ENCODE data around the gene MCF2. TPM values are rescaled to one million over a fixed set of nuclear protein-coding genes. Genes with fewer than 3 reads are reported as not detected.

The MCF2 gene
- polyA plus RNA-seq, 1 of the 3 experiments (the other 2 are of a cell fraction): 0.05 TPM

DNA sequence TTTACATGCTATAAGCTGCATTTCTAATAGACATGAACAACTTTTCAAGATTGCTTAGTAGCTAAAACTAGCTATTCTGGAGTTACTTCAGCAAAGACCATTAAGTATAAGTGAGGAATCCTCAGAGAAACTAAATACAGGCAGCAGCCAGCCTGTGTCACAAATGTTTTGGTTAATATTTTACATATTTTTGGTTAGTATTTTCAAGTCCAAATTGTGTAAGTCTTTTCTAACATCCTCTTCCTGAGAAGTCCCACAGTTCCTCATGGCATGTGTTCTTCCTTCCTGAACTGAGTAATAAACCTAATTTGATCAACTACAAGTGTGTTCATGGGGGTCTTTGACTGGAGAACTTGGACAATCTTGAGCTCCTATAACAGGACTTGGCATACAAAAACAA lies 42.4 kb upstream of the MCF2 start:
- Histone ChIP-seq H3K79me2 (ENCODE audit: insufficient read depth) (peaks cover 3% of the 10 kb centered on the region; the same call in 1 of the 2 replicates), H3K4me2 (no peak overlapping the region), H3K4me3 (ENCODE audit: low read depth in 2 of 2, low read length in 1 of 2) (no peak overlapping the region), H3K27me3 (ENCODE audit: insufficient read depth) (no peaks in the 10 kb centered on the region), H3K9me3 (peaks cover 4% of the 10 kb centered on the region; the same call in 1 of the 2 replicates), H3K4me1 (ENCODE audit: control insufficient read depth in 1 of 2, insufficient read depth in 2 of 2, low read depth in 1 of 2, low read length in 1 of 2) (no peaks in the 10 kb centered on the region), H3K9ac (no peak overlapping the region), H3K9me2 (no peaks in the 10 kb centered on the region), H3K27ac (ENCODE audit: low read depth in 2 of 2, low read length in 1 of 2) (no peak overlapping the region), H4K20me1 (ENCODE audit: insufficient read depth) (no peaks in the 10 kb centered on the region), H2AFZ (ENCODE audit: low read depth) (no peak overlapping the region), H3K36me3 (replicated peaks in 1 of 2; ENCODE audit: control insufficient read depth in 1 of 2, insufficient read depth in 2 of 2, low read length in 1 of 2) (peaks cover 0 to 32% of the 10 kb centered on the region in 2 experiments), H3F3A (replicated peaks; ENCODE audit: insufficient read depth) (no peaks in the 10 kb centered on the region)
- ChIA-PET CTCF (no interaction called here), POLR2A (no interaction called here)
- TF ChIP-seq NRF1 (IDR thresholded peaks at IDR 0.05; ENCODE audit: low read depth, low read length) (no peak), JUND (IDR thresholded peaks at IDR 0.05) (no peak), REST (IDR thresholded peaks at IDR 0.05; ENCODE audit: low read depth, low read length) (no peak), TCF12 (IDR thresholded peaks at IDR 0.05) (no peak), TAF1 (IDR thresholded peaks at IDR 0.05; ENCODE audit: borderline replicate concordance, low read depth, low read length) (no peak), TEAD4 (IDR thresholded peaks at IDR 0.05; ENCODE audit: borderline replicate concordance, insufficient read depth) (no peak), RAD21 (IDR thresholded peaks at IDR 0.05; ENCODE audit: low read length) (no peak), GABPA (IDR thresholded peaks at IDR 0.05; ENCODE audit: low read depth) (no peak), MXI1 (IDR thresholded peaks at IDR 0.05; ENCODE audit: low read depth, low read length) (no peak), FOXM1 (IDR thresholded peaks at IDR 0.05; ENCODE audit: low read depth) (no peak), MEF2A (IDR thresholded peaks at IDR 0.05; ENCODE audit: borderline replicate concordance, low read depth) (no peak), RCOR1 (IDR thresholded peaks at IDR 0.05; ENCODE audit: low read length) (no peak), FOXJ3 (CRISPR knock-in tag; IDR thresholded peaks at IDR 0.05) (no peak)
- no peak for DNase-seq

DNA sequence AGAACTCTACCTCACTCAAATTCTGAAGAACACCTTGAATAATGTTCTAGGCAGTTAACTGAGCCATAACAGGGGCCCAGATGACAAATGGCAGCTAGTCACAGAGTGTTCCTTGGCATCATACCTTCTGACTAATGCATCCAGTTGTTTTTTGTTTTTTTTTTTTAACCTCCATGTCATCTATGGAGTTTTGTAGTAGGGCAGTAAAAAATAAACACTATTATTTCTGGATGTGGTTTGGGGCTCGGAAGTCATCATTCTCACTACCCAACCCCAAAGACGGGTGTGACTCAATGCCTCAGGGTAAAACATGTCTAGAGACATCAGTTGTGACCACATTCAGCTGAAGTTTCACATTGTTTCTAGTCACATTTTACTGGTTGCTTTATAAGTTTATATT lies 31.2 kb upstream of the MCF2 start:
- POLR2A ChIA-PET: no interaction called here
- TF ChIP-seq ELF1 (IDR thresholded peaks at IDR 0.05) (no peak), GABPA (IDR thresholded peaks at IDR 0.05; ENCODE audit: low read depth) (no peak), RAD21 (IDR thresholded peaks at IDR 0.05; ENCODE audit: low read length) (no peak), JUND (IDR thresholded peaks at IDR 0.05) (no peak), CTCF (IDR thresholded peaks at IDR 0.05) (no peak), NFIC (IDR thresholded peaks at IDR 0.05; ENCODE audit: borderline replicate concordance) (no peak), FOSL2 (IDR thresholded peaks at IDR 0.05; ENCODE audit: borderline replicate concordance, low read depth) (no peak), NRF1 (IDR thresholded peaks at IDR 0.05; ENCODE audit: low read depth, low read length) (no peak), TEAD4 (IDR thresholded peaks at IDR 0.05; ENCODE audit: borderline replicate concordance, insufficient read depth) (no peak), TCF12 (IDR thresholded peaks at IDR 0.05) (no peak), EZH2phosphoT487 (IDR thresholded peaks at IDR 0.05; ENCODE audit: borderline replicate concordance, low read depth) (no peak), RFX5 (IDR thresholded peaks at IDR 0.05; ENCODE audit: low read length) (no peak)
- Histone ChIP-seq H3K79me2 (ENCODE audit: insufficient read depth) (no peaks in the 10 kb centered on the region), H3K27me3 (ENCODE audit: insufficient read depth) (no peaks in the 10 kb centered on the region), H4K20me1 (ENCODE audit: insufficient read depth) (no peaks in the 10 kb centered on the region), H3F3A (replicated peaks; ENCODE audit: insufficient read depth) (no peaks in the 10 kb centered on the region), H3K4me3 (ENCODE audit: low read depth in 2 of 2, low read length in 1 of 2) (no peak overlapping the region), H2AFZ (ENCODE audit: low read depth) (no peak overlapping the region), H3K36me3 (replicated peaks in 1 of 2; ENCODE audit: control insufficient read depth in 1 of 2, insufficient read depth in 2 of 2, low read length in 1 of 2) (peaks cover 11% of the 10 kb centered on the region in 2 experiments), H3K9ac (no peak overlapping the region), H3K4me1 (ENCODE audit: control insufficient read depth in 1 of 2, insufficient read depth in 2 of 2, low read depth in 1 of 2, low read length in 1 of 2) (no peaks in the 10 kb centered on the region), H3K9me3 (no peaks in the 10 kb centered on the region), H3K9me2 (no peaks in the 10 kb centered on the region), H3K4me2 (no peak overlapping the region), H3K27ac (ENCODE audit: low read depth in 2 of 2, low read length in 1 of 2) (peak overlapping the region in 1 of 2 experiments; percentile 32; a peak in 1 of 4 replicates)
- WGBS (ENCODE audit: low lambda C conversion rate): 45% methylated on average over 2 of the region's 2 CpGs
- CTCF ChIA-PET: no interaction called here
- DNase-seq: no peak
